ENCODE measurements around the gene PABPC5. TPM values are rescaled to one million over a fixed set of nuclear protein-coding genes. Genes with fewer than 3 reads are reported as not detected.

PABPC5 gene
- polyA plus RNA-seq (2012; ENCODE audit: low read depth, missing spikeins): not detected

DNA sequence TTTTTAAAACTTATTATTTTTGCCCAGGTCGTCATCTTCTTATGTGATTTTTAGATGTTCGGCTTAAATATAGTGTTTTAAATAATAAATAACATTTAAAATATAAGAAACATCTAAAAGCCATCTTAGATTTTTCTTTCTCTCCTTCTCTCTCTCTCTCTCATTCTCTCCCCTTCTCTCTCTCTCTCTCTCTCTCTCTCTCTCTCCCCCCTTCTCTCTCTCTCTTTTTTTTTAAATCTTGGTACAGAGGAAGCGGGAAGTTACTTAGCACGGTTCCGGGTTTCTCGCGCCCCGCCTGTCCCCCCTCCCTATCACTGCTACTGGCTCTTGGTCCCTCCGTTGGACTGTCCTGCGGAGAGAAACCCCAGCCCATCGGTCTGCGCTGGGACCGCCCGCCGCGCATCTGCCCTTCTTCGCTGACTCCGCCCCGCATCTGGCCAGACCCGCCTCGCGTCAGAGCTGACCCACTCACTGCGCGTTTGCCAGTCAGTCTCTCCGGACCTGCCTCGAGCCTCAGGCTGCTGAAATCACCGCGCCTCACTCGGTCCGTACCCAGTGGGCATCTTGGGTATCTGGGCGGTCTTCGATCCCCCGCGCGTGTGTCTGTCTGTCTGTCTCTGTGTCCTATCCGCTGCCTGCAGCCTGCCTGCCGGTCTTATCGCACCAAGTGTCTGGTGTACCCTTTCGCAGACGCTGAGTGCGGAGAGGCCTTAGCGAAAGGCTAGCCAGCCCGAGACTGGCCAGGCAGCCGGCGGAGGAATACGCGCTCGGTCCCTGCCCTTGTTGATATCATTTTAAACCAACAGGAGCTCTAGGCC is at the start of gene PABPC5:
Gene PABPC5, plus strand, starts transcription at position 489 of the 818 bp plus-strand sequence. CDS start 739 bp downstream, outside the sequence.
- no peak for DNase-seq (ENCODE audit: insufficient read length, low spot score)
- FAIRE-seq: no peak
- TF ChIP-seq POLR2AphosphoS5 (IDR thresholded peaks at IDR 0.05; ENCODE audit: low read depth, low read length) (no peak), POLR2A (IDR thresholded peaks at IDR 0.05; ENCODE audit: low read depth, low read length) (no peak), TAF1 (IDR thresholded peaks at IDR 0.05; ENCODE audit: low read depth, low read length) (no peak), PAX5 (IDR thresholded peaks at IDR 0.05; ENCODE audit: insufficient read depth, low read length, severe bottlenecking) (no peak), POU2F2 (IDR thresholded peaks at IDR 0.05; ENCODE audit: low read depth, low read length) (no peak), SPI1 (IDR thresholded peaks at IDR 0.05; ENCODE audit: low read depth, low read length) (no peak)

DNA sequence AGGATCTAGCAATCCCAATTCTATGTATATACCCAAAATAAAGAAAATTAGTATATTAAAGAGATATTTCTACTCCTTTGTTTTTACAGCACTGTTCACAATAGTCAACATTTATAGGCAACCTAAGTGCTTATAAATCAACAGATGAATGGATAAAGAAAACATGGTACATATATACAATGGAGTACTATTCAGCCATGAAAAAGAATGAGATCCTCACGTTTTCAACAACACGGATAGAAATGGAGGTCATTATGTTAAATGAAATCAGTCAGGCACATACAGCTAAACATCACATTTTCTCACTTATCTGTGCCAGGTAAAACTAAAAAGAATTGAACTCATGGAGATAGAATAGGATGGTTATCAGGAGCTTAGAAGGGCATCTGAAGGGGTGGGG is 45.6 kb upstream of the PABPC5 start:
- FAIRE-seq (no peak), DNase-seq (ENCODE audit: insufficient read length, low spot score) (no peak)
- TF ChIP-seq SPI1 (IDR thresholded peaks at IDR 0.05; ENCODE audit: low read depth, low read length) (no peak), POLR2A (IDR thresholded peaks at IDR 0.05; ENCODE audit: low read depth, low read length) (no peak), PAX5 (IDR thresholded peaks at IDR 0.05; ENCODE audit: insufficient read depth, low read length, severe bottlenecking) (no peak), POU2F2 (IDR thresholded peaks at IDR 0.05; ENCODE audit: low read depth, low read length) (no peak)

DNA sequence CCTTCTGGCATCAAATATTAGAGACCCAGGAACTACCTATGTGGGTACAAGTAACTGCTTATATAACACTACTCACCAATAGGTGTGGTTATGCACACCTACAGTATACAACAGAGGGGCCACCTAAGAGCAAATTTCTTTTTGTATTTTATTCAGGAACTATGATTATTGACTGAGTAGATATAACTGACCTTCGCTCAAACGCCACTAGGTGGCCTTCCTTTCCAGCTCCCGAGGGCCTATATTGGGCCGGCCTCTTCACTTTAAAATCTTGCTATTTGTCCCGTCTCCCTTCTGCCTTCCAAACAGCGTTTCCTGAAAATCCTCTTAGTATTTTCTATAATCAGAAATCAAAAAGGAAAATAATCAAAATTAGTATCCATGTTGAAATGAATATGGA is 19.9 kb upstream of the PABPC5 start:
- FAIRE-seq (no peak), DNase-seq (ENCODE audit: insufficient read length, low spot score) (no peak)
- TF ChIP-seq POU2F2 (IDR thresholded peaks at IDR 0.05; ENCODE audit: low read depth, low read length) (no peak), SPI1 (IDR thresholded peaks at IDR 0.05; ENCODE audit: low read depth, low read length) (no peak), PAX5 (IDR thresholded peaks at IDR 0.05; ENCODE audit: insufficient read depth, low read length, severe bottlenecking) (no peak), TAF1 (IDR thresholded peaks at IDR 0.05; ENCODE audit: low read depth, low read length) (no peak), POLR2AphosphoS5 (IDR thresholded peaks at IDR 0.05; ENCODE audit: low read depth, low read length) (no peak), POLR2A (IDR thresholded peaks at IDR 0.05; ENCODE audit: low read depth, low read length) (no peak)

DNA sequence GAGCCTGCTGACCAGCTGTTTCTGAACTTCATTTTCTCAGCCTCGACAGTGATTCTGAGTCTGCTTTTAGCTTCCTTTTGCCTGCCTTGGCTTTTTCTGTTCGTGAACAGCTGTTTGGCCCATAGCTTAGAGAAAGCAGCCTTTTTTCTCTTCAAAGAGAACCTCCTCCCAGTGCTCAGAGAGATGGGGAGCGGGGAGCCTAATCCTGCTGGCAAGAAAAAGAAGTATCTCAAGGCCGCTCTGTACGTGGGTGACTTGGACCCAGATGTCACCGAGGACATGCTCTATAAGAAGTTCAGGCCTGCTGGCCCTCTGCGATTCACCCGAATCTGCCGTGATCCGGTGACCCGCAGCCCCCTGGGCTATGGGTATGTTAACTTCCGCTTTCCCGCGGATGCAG is 756 bp downstream of the PABPC5 start:
- no peak for FAIRE-seq
- DNase-seq (ENCODE audit: insufficient read length, low spot score): no peak
- TF ChIP-seq POLR2A (IDR thresholded peaks at IDR 0.05; ENCODE audit: low read depth, low read length) (no peak), TAF1 (IDR thresholded peaks at IDR 0.05; ENCODE audit: low read depth, low read length) (no peak), POU2F2 (IDR thresholded peaks at IDR 0.05; ENCODE audit: low read depth, low read length) (no peak), POLR2AphosphoS5 (IDR thresholded peaks at IDR 0.05; ENCODE audit: low read depth, low read length) (no peak), SPI1 (IDR thresholded peaks at IDR 0.05; ENCODE audit: low read depth, low read length) (no peak), PAX5 (IDR thresholded peaks at IDR 0.05; ENCODE audit: insufficient read depth, low read length, severe bottlenecking) (no peak)

All from GM12891 (cell line).